ENCODE results near the gene AP3B1.

The AP3B1 gene

DNA sequence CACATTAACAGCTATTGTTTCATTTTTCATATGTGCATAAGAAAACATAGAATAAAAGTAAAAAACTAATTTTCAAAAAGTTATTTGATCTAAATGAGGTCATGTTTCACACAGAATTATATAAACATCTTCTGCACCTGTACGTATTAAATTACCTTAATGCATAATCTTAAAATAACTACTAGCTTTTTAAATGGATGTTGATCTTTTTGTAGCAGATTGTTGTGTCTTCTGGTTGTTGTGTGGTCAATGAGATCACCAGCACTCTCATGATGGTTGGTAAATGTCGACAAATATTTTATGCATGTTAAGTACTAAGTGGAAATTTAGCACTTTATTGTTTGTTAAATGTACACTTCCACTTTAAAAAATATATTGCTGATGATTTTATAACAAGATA, 162.0 kb downstream of the AP3B1 start:
- in situ Hi-C loops (cut with HindIII; ENCODE audit: low sequenced_read_pairs): no loop called here
- TF ChIP-seq, protein P1, sequence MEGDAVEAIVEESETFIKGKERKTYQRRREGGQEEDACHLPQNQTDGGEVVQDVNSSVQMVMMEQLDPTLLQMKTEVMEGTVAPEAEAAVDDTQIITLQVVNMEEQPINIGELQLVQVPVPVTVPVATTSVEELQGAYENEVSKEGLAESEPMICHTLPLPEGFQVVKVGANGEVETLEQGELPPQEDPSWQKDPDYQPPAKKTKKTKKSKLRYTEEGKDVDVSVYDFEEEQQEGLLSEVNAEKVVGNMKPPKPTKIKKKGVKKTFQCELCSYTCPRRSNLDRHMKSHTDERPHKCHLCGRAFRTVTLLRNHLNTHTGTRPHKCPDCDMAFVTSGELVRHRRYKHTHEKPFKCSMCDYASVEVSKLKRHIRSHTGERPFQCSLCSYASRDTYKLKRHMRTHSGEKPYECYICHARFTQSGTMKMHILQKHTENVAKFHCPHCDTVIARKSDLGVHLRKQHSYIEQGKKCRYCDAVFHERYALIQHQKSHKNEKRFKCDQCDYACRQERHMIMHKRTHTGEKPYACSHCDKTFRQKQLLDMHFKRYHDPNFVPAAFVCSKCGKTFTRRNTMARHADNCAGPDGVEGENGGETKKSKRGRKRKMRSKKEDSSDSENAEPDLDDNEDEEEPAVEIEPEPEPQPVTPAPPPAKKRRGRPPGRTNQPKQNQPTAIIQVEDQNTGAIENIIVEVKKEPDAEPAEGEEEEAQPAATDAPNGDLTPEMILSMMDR (IDR thresholded peaks at IDR 0.05; ENCODE audit: low read depth, low read length, missing control alignments): no peak
- no peak for DNase-seq (ENCODE audit: low read depth)

DNA sequence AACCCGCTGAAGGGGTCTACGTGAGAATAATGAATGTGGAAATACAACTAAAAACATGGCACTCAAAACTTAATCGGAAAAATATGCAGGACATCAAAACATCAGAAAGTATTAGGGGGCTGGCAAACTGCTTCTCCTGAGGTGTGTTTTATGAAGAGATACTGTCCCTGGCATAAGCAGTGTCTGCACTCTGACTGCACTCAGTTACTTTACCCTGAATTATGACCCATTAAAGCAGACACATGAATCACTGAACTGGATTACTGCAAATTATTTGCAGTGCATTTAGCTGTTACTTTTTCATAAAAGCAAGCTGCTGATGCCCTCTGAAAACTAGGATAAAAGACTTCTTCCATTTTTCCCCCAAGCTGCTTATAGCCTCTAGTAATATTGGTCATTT, 164.9 kb downstream of the AP3B1 start:
- in situ Hi-C loops (cut with HindIII; ENCODE audit: low sequenced_read_pairs): no loop called here
- TF ChIP-seq, protein P1 (IDR thresholded peaks at IDR 0.05; ENCODE audit: low read depth, low read length, missing control alignments): no peak
- H3K4me3 ChIP-seq (ENCODE audit: low read depth, low read length): no peak overlapping the region
- DNase-seq (ENCODE audit: low read depth): no peak

More for the DNA sequence above, 162.0 kb downstream of the AP3B1 start:
- H3K4me3 ChIP-seq (ENCODE audit: low read depth, low read length): no peak overlapping the region

DNA sequence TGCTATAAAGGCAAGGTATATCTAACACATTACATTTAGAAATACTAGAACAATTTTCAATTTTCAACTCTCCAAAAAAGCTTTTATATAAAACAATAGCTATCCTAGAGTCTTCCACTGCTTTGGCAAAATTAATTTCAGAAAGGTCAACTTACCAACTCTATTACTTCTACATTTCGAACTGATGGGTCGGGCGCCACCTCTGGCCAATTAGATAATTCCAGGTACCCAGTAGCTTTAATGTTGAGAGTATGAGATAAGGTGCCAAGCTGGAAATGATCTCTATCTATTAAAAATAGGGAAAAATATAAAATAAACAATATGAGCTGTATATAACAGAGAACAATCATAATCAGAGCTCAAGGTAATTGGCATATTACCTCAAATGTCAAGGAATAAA, 166.6 kb downstream of the AP3B1 start:
- DNase-seq (ENCODE audit: low read depth): no peak
- in situ Hi-C loops (cut with HindIII; ENCODE audit: low sequenced_read_pairs): no loop called here
- H3K4me3 ChIP-seq (ENCODE audit: low read depth, low read length): no peak overlapping the region
- TF ChIP-seq, protein P1 (IDR thresholded peaks at IDR 0.05; ENCODE audit: low read depth, low read length, missing control alignments): peak; percentile 22

DNA sequence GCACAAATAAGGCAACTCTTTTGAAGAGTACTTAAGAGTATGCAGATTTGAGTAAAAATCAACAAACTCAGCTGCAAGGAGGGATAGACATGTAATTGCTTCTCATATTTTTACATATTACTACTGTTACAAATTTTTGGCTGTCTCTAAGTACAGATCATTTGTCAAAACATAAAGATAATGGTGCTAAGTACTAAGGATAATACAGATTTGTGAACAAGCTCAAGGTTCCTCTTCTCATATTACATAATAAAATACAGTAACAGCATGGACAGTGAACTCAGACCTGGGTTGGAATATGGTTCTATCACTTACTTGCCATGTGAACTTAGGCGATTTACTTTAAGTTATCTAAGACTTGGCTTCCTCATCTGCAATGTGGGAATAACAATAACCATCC, 168.0 kb downstream of the AP3B1 start:
- TF ChIP-seq, protein P1 (IDR thresholded peaks at IDR 0.05; ENCODE audit: low read depth, low read length, missing control alignments): no peak
- in situ Hi-C loops (cut with HindIII; ENCODE audit: low sequenced_read_pairs): no loop called here
- no peak overlapping the region for H3K4me3 ChIP-seq (ENCODE audit: low read depth, low read length)
- no peak for DNase-seq (ENCODE audit: low read depth)

DNA sequence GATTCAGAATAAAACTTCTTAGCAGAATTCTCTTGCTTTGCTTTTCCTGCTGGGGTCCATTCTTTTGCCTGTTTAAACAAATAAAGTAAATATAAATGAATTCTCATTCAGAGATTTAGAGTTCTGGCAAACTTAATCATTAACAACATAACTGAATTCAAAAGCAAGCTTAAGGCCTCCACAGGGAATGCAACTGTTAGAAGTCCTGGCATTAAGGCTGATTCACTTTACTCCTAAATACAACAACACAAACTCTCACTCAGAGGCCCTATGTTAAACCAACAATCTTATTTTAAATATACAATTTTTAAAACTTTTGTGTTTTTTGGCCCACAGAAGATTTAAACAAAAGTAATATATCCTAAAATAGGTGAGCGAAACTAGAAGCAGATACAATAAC, 178.3 kb downstream of the AP3B1 start:
- TF ChIP-seq, protein P1 (IDR thresholded peaks at IDR 0.05; ENCODE audit: low read depth, low read length, missing control alignments): no peak
- in situ Hi-C loops (cut with HindIII; ENCODE audit: low sequenced_read_pairs): no loop called here
- H3K4me3 ChIP-seq (ENCODE audit: low read depth, low read length): no peak overlapping the region
- no peak for DNase-seq (ENCODE audit: low read depth)

DNA sequence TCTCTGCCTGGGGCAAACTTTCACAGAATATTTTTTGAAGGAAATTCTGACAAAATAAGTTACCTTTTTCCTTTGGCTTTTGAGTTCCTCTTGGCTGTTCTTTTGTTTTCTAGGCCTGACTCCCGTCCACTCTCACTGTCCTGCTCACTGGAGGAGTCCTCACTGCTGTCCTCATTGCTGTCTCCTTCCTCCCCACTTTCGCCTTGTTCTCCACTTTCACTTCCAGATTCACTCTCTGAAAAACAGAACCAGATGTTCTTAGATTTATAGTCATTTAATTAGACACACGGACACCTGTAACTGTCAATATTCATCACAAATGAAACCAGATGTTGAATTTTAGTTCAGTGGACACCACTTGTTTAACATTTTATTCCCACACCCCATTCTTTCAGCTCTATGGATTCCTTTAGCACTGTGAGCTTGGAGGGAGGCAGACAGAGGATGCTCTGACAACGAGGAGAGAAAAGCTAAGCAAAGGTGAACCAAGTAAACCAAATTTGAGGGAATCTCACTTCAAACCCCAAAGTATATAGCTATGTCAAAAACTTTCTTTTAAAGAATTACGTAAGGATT, 180.7 kb downstream of the AP3B1 start:
- no peak overlapping the region for H3K4me3 ChIP-seq (ENCODE audit: low read depth, low read length)
- in situ Hi-C loops (cut with HindIII; ENCODE audit: low sequenced_read_pairs): no loop called here
- DNase-seq (ENCODE audit: low read depth): no peak
- TF ChIP-seq, protein P1 (IDR thresholded peaks at IDR 0.05; ENCODE audit: low read depth, low read length, missing control alignments): no peak
